ENCODE results near the gene HS3ST5.

DNA sequence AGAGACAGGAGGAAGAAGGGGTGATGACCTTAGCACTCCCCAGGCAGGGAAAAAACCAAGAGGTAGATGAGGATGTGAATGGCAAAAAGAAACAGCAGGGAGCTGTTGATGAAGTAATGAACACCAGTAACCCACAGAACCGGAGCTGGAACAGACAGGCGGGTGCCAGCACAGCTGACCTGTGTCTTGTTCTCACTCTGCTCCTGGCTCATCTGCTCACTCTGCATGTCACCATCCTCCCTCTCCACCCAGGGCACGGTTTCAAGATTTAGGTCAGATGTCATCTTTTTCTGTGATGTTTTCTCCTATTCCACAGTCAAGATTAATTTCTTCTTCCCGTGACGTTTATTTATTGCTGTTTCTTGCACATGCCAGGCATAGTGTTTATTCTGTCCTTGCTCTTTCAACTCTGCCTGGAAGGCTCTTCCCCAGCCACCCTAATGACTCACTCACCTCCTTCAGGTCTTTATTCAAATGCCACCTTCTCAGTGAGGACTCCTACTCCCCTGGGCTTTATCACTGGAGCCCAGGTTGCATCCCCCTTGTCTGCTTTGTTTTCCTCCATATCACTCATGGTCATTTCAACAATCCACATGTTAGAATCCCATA is 207.4 kb downstream of the HS3ST5 start:
- TF ChIP-seq YY1 (IDR thresholded peaks at IDR 0.05; ENCODE audit: extremely low read depth, insufficient replicate concordance, low read depth, low read length) (no peak), EZH2phosphoT487 (IDR thresholded peaks at IDR 0.05; ENCODE audit: borderline replicate concordance) (no peak), SP1 (IDR thresholded peaks at IDR 0.05; ENCODE audit: low read depth) (no peak), EGR1 (IDR thresholded peaks at IDR 0.05; ENCODE audit: low read depth) (no peak), POLR2A (IDR thresholded peaks at IDR 0.05; ENCODE audit: borderline replicate concordance, extremely low read depth, insufficient read depth, insufficient read length) (no peak)
- TF ChIP-seq, protein P1, sequence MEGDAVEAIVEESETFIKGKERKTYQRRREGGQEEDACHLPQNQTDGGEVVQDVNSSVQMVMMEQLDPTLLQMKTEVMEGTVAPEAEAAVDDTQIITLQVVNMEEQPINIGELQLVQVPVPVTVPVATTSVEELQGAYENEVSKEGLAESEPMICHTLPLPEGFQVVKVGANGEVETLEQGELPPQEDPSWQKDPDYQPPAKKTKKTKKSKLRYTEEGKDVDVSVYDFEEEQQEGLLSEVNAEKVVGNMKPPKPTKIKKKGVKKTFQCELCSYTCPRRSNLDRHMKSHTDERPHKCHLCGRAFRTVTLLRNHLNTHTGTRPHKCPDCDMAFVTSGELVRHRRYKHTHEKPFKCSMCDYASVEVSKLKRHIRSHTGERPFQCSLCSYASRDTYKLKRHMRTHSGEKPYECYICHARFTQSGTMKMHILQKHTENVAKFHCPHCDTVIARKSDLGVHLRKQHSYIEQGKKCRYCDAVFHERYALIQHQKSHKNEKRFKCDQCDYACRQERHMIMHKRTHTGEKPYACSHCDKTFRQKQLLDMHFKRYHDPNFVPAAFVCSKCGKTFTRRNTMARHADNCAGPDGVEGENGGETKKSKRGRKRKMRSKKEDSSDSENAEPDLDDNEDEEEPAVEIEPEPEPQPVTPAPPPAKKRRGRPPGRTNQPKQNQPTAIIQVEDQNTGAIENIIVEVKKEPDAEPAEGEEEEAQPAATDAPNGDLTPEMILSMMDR (IDR thresholded peaks at IDR 0.05 in 2 of 3, conservative IDR thresholded peaks at IDR 0.05 in 1 of 3; ENCODE audit: borderline replicate concordance in 1 of 3, insufficient read depth in 1 of 3, low read depth in 2 of 3, low read length in 2 of 3) = no peak
- TF ChIP-seq, protein P2, sequence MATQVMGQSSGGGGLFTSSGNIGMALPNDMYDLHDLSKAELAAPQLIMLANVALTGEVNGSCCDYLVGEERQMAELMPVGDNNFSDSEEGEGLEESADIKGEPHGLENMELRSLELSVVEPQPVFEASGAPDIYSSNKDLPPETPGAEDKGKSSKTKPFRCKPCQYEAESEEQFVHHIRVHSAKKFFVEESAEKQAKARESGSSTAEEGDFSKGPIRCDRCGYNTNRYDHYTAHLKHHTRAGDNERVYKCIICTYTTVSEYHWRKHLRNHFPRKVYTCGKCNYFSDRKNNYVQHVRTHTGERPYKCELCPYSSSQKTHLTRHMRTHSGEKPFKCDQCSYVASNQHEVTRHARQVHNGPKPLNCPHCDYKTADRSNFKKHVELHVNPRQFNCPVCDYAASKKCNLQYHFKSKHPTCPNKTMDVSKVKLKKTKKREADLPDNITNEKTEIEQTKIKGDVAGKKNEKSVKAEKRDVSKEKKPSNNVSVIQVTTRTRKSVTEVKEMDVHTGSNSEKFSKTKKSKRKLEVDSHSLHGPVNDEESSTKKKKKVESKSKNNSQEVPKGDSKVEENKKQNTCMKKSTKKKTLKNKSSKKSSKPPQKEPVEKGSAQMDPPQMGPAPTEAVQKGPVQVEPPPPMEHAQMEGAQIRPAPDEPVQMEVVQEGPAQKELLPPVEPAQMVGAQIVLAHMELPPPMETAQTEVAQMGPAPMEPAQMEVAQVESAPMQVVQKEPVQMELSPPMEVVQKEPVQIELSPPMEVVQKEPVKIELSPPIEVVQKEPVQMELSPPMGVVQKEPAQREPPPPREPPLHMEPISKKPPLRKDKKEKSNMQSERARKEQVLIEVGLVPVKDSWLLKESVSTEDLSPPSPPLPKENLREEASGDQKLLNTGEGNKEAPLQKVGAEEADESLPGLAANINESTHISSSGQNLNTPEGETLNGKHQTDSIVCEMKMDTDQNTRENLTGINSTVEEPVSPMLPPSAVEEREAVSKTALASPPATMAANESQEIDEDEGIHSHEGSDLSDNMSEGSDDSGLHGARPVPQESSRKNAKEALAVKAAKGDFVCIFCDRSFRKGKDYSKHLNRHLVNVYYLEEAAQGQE (IDR thresholded peaks at IDR 0.05; ENCODE audit: low read depth) = no peak
- TF ChIP-seq, protein P3, sequence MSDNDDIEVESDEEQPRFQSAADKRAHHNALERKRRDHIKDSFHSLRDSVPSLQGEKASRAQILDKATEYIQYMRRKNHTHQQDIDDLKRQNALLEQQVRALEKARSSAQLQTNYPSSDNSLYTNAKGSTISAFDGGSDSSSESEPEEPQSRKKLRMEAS (IDR thresholded peaks at IDR 0.05) = no peak

Measured in HCT116 (cell line).